Muscle layer of colon (tissue), 2 donors: ENCODE data around the gene USH2A.
"Not testable (repeated sequence)": the region's sequence is repeated elsewhere in the genome, so short reads cannot be mapped to it uniquely, and the experiment has no call there.

Experiments
- H3K27ac ChIP-seq: one replicate; pipeline ENCODE4 v1.7.0; 2013; ENCODE audit warnings: low read depth, mild to moderate bottlenecking, low read length, moderate library complexity
- H3K27me3 ChIP-seq, 2 donors: one replicate each; pipeline ENCODE4 v1.7.0; 2013; ENCODE audit warnings: low read length in 2 of 2, mild to moderate bottlenecking in 2 of 2; ENCODE audit not compliant: insufficient read depth in 2 of 2, control insufficient read depth in 1 of 2
- H3K36me3 ChIP-seq: one replicate; pipeline ENCODE4 v1.7.0; 2013; ENCODE audit warnings: mild to moderate bottlenecking, low read length; ENCODE audit not compliant: insufficient read depth
- H3K4me1 ChIP-seq: one replicate; pipeline ENCODE4 v1.7.0; 2013; ENCODE audit warnings: mild to moderate bottlenecking, low read length; ENCODE audit not compliant: insufficient read depth
- H3K4me3 ChIP-seq, 2 donors: one replicate each; pipeline ENCODE4 v1.7.0; 2013; ENCODE audit warnings: low read length in 2 of 2, low read depth in 1 of 2, mild to moderate bottlenecking in 1 of 2, moderate library complexity in 1 of 2
- H3K9ac ChIP-seq: one replicate; pipeline ENCODE4 v1.7.0; 2013; ENCODE audit warnings: low read length
- H3K9me3 ChIP-seq: one replicate; pipeline ENCODE4 v1.7.0; 2013; ENCODE audit warnings: mild to moderate bottlenecking, low read length
- donor health status: abdominal sarcoma.
- donor health status: Adenocarcinoma of cecum.

The USH2A gene

GRCh38 chr1:216032961-216033614 lies 390.2 kb downstream of the USH2A start:
- no peak overlapping the region for H3K9ac ChIP-seq
- H3K27me3 ChIP-seq: no peaks in the 10 kb centered on the region
- H3K36me3 ChIP-seq: no peaks in the 10 kb centered on the region
- H3K9me3 ChIP-seq: no peaks in the 10 kb centered on the region
- no peak overlapping the region for H3K4me3 ChIP-seq
- H3K27ac ChIP-seq: no peak overlapping the region
- no peaks in the 10 kb centered on the region for H3K4me1 ChIP-seq

- Histone ChIP-seq H3K27me3 (no peaks in the 10 kb centered on the region), H3K9me3 (no peaks in the 10 kb centered on the region)
Measured at GRCh38 chr1:216032284-216032683, 391.0 kb downstream of the USH2A start.

GRCh38 chr1:216028631-216029030 lies 394.6 kb downstream of the USH2A start:
- no peaks in the 10 kb centered on the region for H3K9me3 ChIP-seq
- no peaks in the 10 kb centered on the region for H3K4me1 ChIP-seq
- H3K9ac ChIP-seq: no peak overlapping the region
- no peak overlapping the region for H3K27ac ChIP-seq
- no peak overlapping the region for H3K4me3 ChIP-seq
- no peaks in the 10 kb centered on the region for H3K36me3 ChIP-seq
- no peaks in the 10 kb centered on the region for H3K27me3 ChIP-seq

More at GRCh38 chr1:216032284-216032683, 391.0 kb downstream of the USH2A start:
- no peak overlapping the region for H3K9ac ChIP-seq
- H3K27ac ChIP-seq: no peak overlapping the region
- no peaks in the 10 kb centered on the region for H3K36me3 ChIP-seq
- H3K4me3 ChIP-seq: no peak overlapping the region
- no peaks in the 10 kb centered on the region for H3K4me1 ChIP-seq

- no peak overlapping the region for H3K9ac ChIP-seq
- no peaks in the 10 kb centered on the region for H3K27me3 ChIP-seq
- H3K36me3 ChIP-seq: no peaks in the 10 kb centered on the region
- no peaks in the 10 kb centered on the region for H3K4me1 ChIP-seq
- no peaks in the 10 kb centered on the region for H3K9me3 ChIP-seq
- H3K4me3 ChIP-seq: no peak overlapping the region
- H3K27ac ChIP-seq: no peak overlapping the region
Measured at GRCh38 chr1:216024546-216024945, 398.7 kb downstream of the USH2A start.

- no peak overlapping the region for H3K9ac ChIP-seq
- H3K36me3 ChIP-seq: no peaks in the 10 kb centered on the region
- no peak overlapping the region for H3K27ac ChIP-seq
- H3K9me3 ChIP-seq: no peaks in the 10 kb centered on the region
- H3K4me1 ChIP-seq: no peaks in the 10 kb centered on the region
- H3K4me3 ChIP-seq: no peak overlapping the region
- no peaks in the 10 kb centered on the region for H3K27me3 ChIP-seq
Measured at GRCh38 chr1:216020743-216021345, 402.4 kb downstream of the USH2A start.

- no peak overlapping the region for H3K9ac ChIP-seq
- no peaks in the 10 kb centered on the region for H3K9me3 ChIP-seq
- H3K4me3 ChIP-seq: no peak overlapping the region
- no peaks in the 10 kb centered on the region for H3K4me1 ChIP-seq
- no peaks in the 10 kb centered on the region for H3K36me3 ChIP-seq
- no peaks in the 10 kb centered on the region for H3K27me3 ChIP-seq
- H3K27ac ChIP-seq: no peak overlapping the region
Measured at GRCh38 chr1:216015116-216015515, 408.1 kb downstream of the USH2A start.

- Histone ChIP-seq H3K27ac (no peak overlapping the region), H3K9me3 (no peaks in the 10 kb centered on the region), H3K4me3 (no peak overlapping the region), H3K36me3 (no peaks in the 10 kb centered on the region), H3K27me3 (no peaks in the 10 kb centered on the region), H3K4me1 (no peaks in the 10 kb centered on the region), H3K9ac (no peak overlapping the region)
Measured at GRCh38 chr1:216014086-216014485, 409.2 kb downstream of the USH2A start.

- H3K9ac ChIP-seq, H3K27ac ChIP-seq, H3K27me3 ChIP-seq, H3K4me3 ChIP-seq, H3K4me1 ChIP-seq, H3K9me3 ChIP-seq, H3K36me3 ChIP-seq: not testable (repeated sequence)
Measured at GRCh38 chr1:216009456-216009855, 413.8 kb downstream of the USH2A start.

GRCh38 chr1:216005916-216006315 lies 417.3 kb downstream of the USH2A start:
- Histone ChIP-seq H3K9ac (no peak overlapping the region), H3K27ac (no peak overlapping the region), H3K36me3 (no peaks in the 10 kb centered on the region), H3K4me3 (no peak overlapping the region), H3K4me1 (no peaks in the 10 kb centered on the region), H3K9me3 (no peaks in the 10 kb centered on the region), H3K27me3 (no peaks in the 10 kb centered on the region)

- no peaks in the 10 kb centered on the region for H3K27me3 ChIP-seq
- H3K9me3 ChIP-seq: no peaks in the 10 kb centered on the region
- H3K36me3 ChIP-seq: no peaks in the 10 kb centered on the region
- no peaks in the 10 kb centered on the region for H3K4me1 ChIP-seq
- no peak overlapping the region for H3K9ac ChIP-seq
- no peak overlapping the region for H3K27ac ChIP-seq
- no peak overlapping the region for H3K4me3 ChIP-seq
Measured at GRCh38 chr1:215992620-215993019, 430.6 kb downstream of the USH2A start.

- no peaks in the 10 kb centered on the region for H3K27me3 ChIP-seq
- no peak overlapping the region for H3K9ac ChIP-seq
- no peaks in the 10 kb centered on the region for H3K9me3 ChIP-seq
- H3K4me3 ChIP-seq: no peak overlapping the region
- no peak overlapping the region for H3K27ac ChIP-seq
- H3K4me1 ChIP-seq: no peaks in the 10 kb centered on the region
- no peaks in the 10 kb centered on the region for H3K36me3 ChIP-seq
Measured at GRCh38 chr1:215987092-215987875, 436.0 kb downstream of the USH2A start.
